HEK293 (cell line): ENCODE data around the gene CCDC186.

Experiments used
- CTCF ChIA-PET: fragments of 350-600 bp; formaldehyde crosslinking; extraction: SDS; loops from one replicate; lab custom pipeline; 2021; ENCODE audit warnings: antibody characterized with exemption; lab: Yijun Ruan, JAX
- POLR2A ChIA-PET: fragments of 300-600 bp; formaldehyde crosslinking; extraction: SDS; loops from one replicate; lab custom pipeline; 2020; ENCODE audit warnings: antibody characterized with exemption, inconsistent platforms; lab: Yijun Ruan, JAX
- H3K27ac ChIP-seq: fragments of 200-500 bp; sonication (Bioruptor generic); 2 replicates; pipeline ENCODE4 v1.5.1; 2014; ENCODE audit warnings: low read depth, low read length, control low read depth, inconsistent platforms; ENCODE audit errors: extremely low read depth
- H3K36me3 ChIP-seq, 2 experiments: fragments of 200-500 bp in 1 of 2; sonication (Bioruptor generic) in 1 of 2; 1 replicate in 1 of 2; 2 replicates in 1 of 2; pipeline ENCODE4 v1.5.1; 2014 to 2017; ENCODE audit warnings: inconsistent platforms in 2 of 2, low read length in 2 of 2; ENCODE audit not compliant: control insufficient read depth in 2 of 2, insufficient read depth in 1 of 2
- H3K4me1 ChIP-seq: fragments of 200-500 bp; sonication (Bioruptor generic); 2 replicates; pipeline ENCODE4 v1.5.1; 2014; ENCODE audit warnings: mild to moderate bottlenecking, low read length, inconsistent platforms; ENCODE audit not compliant: control insufficient read depth, insufficient read depth
- H3K4me3 ChIP-seq: 2 replicates; pipeline ENCODE4 v1.5.1; 2011; ENCODE audit warnings: low read depth, mild to moderate bottlenecking, control low read depth, low read length, moderate library complexity
- H3K9me3 ChIP-seq: fragments of 200-500 bp; sonication (Bioruptor generic); 2 replicates; pipeline ENCODE4 v1.5.1; 2014; ENCODE audit warnings: low read depth, low read length, inconsistent platforms; ENCODE audit not compliant: control insufficient read depth, insufficient read depth
- EGR2 ChIP-seq: fragments of 450-650 bp; formaldehyde crosslinking; IDR thresholded peaks from 2 replicates; pipeline ENCODE4 v1.5.1; 2016; ENCODE audit warnings: low read depth, missing biosample characterization, missing genetic modification characterization
- MZF1 ChIP-seq: fragments of 450-650 bp; formaldehyde crosslinking; IDR thresholded peaks from 2 replicates; pipeline ENCODE4 v1.5.1; 2017; ENCODE audit warnings: missing biosample characterization, missing genetic modification characterization, borderline replicate concordance
- OSR2 ChIP-seq: fragments of 450-650 bp; formaldehyde crosslinking; IDR thresholded peaks from 2 replicates; pipeline ENCODE4 v1.5.1; 2016; ENCODE audit warnings: missing biosample characterization, missing genetic modification characterization
- OVOL3 ChIP-seq: fragments of 450-650 bp; formaldehyde crosslinking; IDR thresholded peaks from 2 replicates; pipeline ENCODE4 v1.5.1; 2016; ENCODE audit warnings: missing biosample characterization, missing genetic modification characterization
- YY1 ChIP-seq: fragments of 450-650 bp; formaldehyde crosslinking; IDR thresholded peaks from 2 replicates; pipeline ENCODE4 v1.5.1; 2018; ENCODE audit warnings: missing biosample characterization, missing genetic modification characterization
- ZBTB1 ChIP-seq: fragments of 450-650 bp; formaldehyde crosslinking; IDR thresholded peaks from 2 replicates; pipeline ENCODE4 v1.5.1; 2016; ENCODE audit warnings: missing biosample characterization, missing genetic modification characterization
- ZFHX2 ChIP-seq: fragments of 450-650 bp; formaldehyde crosslinking; conservative IDR thresholded peaks from 2 replicates; pipeline ENCODE4 v1.5.1; 2016; ENCODE audit warnings: missing biosample characterization, missing genetic modification characterization
- ZNF112 ChIP-seq: fragments of 450-650 bp; formaldehyde crosslinking; IDR thresholded peaks from 2 replicates; pipeline ENCODE4 v1.5.0; 2017; ENCODE audit warnings: missing biosample characterization, missing genetic modification characterization
- ZNF169 ChIP-seq: fragments of 450-650 bp; formaldehyde crosslinking; IDR thresholded peaks from 2 replicates; pipeline ENCODE4 v1.5.1; 2016; ENCODE audit warnings: missing biosample characterization, missing genetic modification characterization
- ZNF274 ChIP-seq, 2 experiments: fragments of 200-500 bp in 1 of 2; fragments of 450-650 bp in 1 of 2; sonication (Bioruptor generic) in 1 of 2; formaldehyde crosslinking in 1 of 2; IDR thresholded peaks; 2 replicates each; pipeline versions ENCODE4 v1.5.1 to v1.6.1; 2014 to 2016; ENCODE audit warnings: borderline replicate concordance in 1 of 2, inconsistent platforms in 1 of 2, low read length in 1 of 2, missing biosample characterization in 1 of 2, missing genetic modification characterization in 1 of 2
- ZNF391 ChIP-seq: fragments of 450-650 bp; formaldehyde crosslinking; IDR thresholded peaks from 2 replicates; pipeline ENCODE4 v1.5.1; 2016; ENCODE audit warnings: low read depth, missing biosample characterization, missing genetic modification characterization, borderline replicate concordance
- ZNF394 ChIP-seq: fragments of 450-650 bp; formaldehyde crosslinking; IDR thresholded peaks from 2 replicates; pipeline ENCODE4 v1.5.1; 2016; ENCODE audit warnings: missing biosample characterization, missing genetic modification characterization, mild to moderate bottlenecking, moderate library complexity, borderline replicate concordance
- ZNF398 ChIP-seq: fragments of 450-650 bp; formaldehyde crosslinking; IDR thresholded peaks from 2 replicates; pipeline ENCODE4 v1.5.1; 2017; ENCODE audit warnings: missing biosample characterization, missing genetic modification characterization
- ZNF426 ChIP-seq: fragments of 450-650 bp; formaldehyde crosslinking; IDR thresholded peaks from 2 replicates; pipeline ENCODE4 v1.5.1; 2017; ENCODE audit warnings: missing biosample characterization, missing genetic modification characterization, mild to moderate bottlenecking, inconsistent platforms, moderate library complexity
- ZNF488 ChIP-seq: fragments of 450-650 bp; formaldehyde crosslinking; IDR thresholded peaks from 2 replicates; pipeline ENCODE4 v1.5.1; 2016; ENCODE audit warnings: missing biosample characterization, missing genetic modification characterization
- ZNF521 ChIP-seq: fragments of 450-650 bp; formaldehyde crosslinking; IDR thresholded peaks from 2 replicates; pipeline ENCODE4 v1.5.1; 2017; ENCODE audit warnings: missing biosample characterization, mild to moderate bottlenecking, missing genetic modification characterization
- ZNF529 ChIP-seq: fragments of 450-650 bp; formaldehyde crosslinking; IDR thresholded peaks from 2 replicates; pipeline ENCODE4 v1.5.1; 2017; ENCODE audit warnings: missing genetic modification characterization, missing biosample characterization; ENCODE audit not compliant: insufficient replicate concordance
- ZNF610 ChIP-seq: fragments of 450-650 bp; formaldehyde crosslinking; IDR thresholded peaks from 2 replicates; pipeline ENCODE4 v1.5.1; 2016; ENCODE audit warnings: missing biosample characterization, missing genetic modification characterization, borderline replicate concordance
- ZNF692 ChIP-seq: fragments of 450-650 bp; formaldehyde crosslinking; IDR thresholded peaks from 2 replicates; pipeline ENCODE4 v1.5.1; 2016; ENCODE audit warnings: missing biosample characterization, missing genetic modification characterization
- ZNF747 ChIP-seq: fragments of 450-650 bp; formaldehyde crosslinking; IDR thresholded peaks from 2 replicates; pipeline ENCODE4 v1.5.1; 2016; ENCODE audit warnings: missing biosample characterization, missing genetic modification characterization
- ZSCAN18 ChIP-seq: fragments of 450-650 bp; formaldehyde crosslinking; IDR thresholded peaks from 2 replicates; pipeline ENCODE4 v1.5.1; 2016; ENCODE audit warnings: missing biosample characterization, missing genetic modification characterization

Gene CCDC186

GRCh38 chr10:114173603-114173920, 441 bp downstream of the CCDC186 start:
- no peaks in the 10 kb centered on the region; a peak in 1 of 3 replicates for H3K36me3 ChIP-seq
- TF ChIP-seq ZNF112 (tag by site-specific recombination) = no peak
- TF ChIP-seq ZNF391 = 0 out of 2 replicates have a peak, but pooled peaks have one; percentile 76
- no peak for TF ChIP-seq ZNF274 (IDR thresholded peaks at IDR 0.05; ENCODE audit: low read length)
- no peak for TF ChIP-seq ZNF274 (tag by site-specific recombination; IDR thresholded peaks at IDR 0.05; ENCODE audit: borderline replicate concordance)
- TF ChIP-seq ZNF610 (tag by site-specific recombination) = no peak
- 0 out of 2 replicates have a peak, but pooled peaks have one; percentile 3 for TF ChIP-seq EGR2 (tag by site-specific recombination)
- TF ChIP-seq YY1 = no peak
- TF ChIP-seq ZNF488 (tag by site-specific recombination) = no peak
- peak; percentile 36; the same call in 1 of the 2 replicates for TF ChIP-seq ZNF398 (tag by site-specific recombination)
- no peak for TF ChIP-seq ZNF426 (tag by site-specific recombination)
- no peak for TF ChIP-seq ZBTB1 (tag by site-specific recombination)
- TF ChIP-seq OSR2 (tag by site-specific recombination) = no peak
- no peak for TF ChIP-seq ZNF521
- no peak for TF ChIP-seq ZNF747 (tag by site-specific recombination)
- TF ChIP-seq ZNF529 (tag by site-specific recombination) = no peak
- TF ChIP-seq ZNF394 (tag by site-specific recombination) = no peak
- no peak for TF ChIP-seq ZSCAN18 (tag by site-specific recombination)
- no peak for TF ChIP-seq ZNF692 (tag by site-specific recombination)
- peak; percentile 4; the same call in 1 of the 2 replicates for TF ChIP-seq ZFHX2 (tag by site-specific recombination)
- no peak for TF ChIP-seq MZF1 (tag by site-specific recombination)
- TF ChIP-seq ZNF169 (tag by site-specific recombination) = no peak
- TF ChIP-seq OVOL3 (tag by site-specific recombination) = no peak
- H3K9me3 ChIP-seq = no peaks in the 10 kb centered on the region
- peak overlapping the region; percentile 96 for H3K4me3 ChIP-seq
- ChIA-PET CTCF (interaction anchor here (0.7 kb wide), 1 partner anchor 131 kb away, joined by 7 read pairs; no protein-coding TSS in a partner anchor), POLR2A (interaction anchor here (0.8 to 1.6 kb wide), 5 partner anchors 14 to 130 kb away, joined by 3 to 9 read pairs (median 3); partner anchors contain the start of gene ADRB1)
- H3K4me1 ChIP-seq = peaks cover 9% of the 10 kb centered on the region
- peak overlapping the region; percentile 93 for H3K27ac ChIP-seq
